GM12872 (cell line): ENCODE measurements around the gene SPATA20.

Experiments
- CTCF ChIP-seq: IDR thresholded peaks from 3 replicates; pipeline ENCODE4 v1.5.1; 2011; ENCODE audit warnings: low read depth, mild to moderate bottlenecking, low read length, moderate library complexity; ENCODE audit not compliant: insufficient read depth

SPATA20 gene

DNA sequence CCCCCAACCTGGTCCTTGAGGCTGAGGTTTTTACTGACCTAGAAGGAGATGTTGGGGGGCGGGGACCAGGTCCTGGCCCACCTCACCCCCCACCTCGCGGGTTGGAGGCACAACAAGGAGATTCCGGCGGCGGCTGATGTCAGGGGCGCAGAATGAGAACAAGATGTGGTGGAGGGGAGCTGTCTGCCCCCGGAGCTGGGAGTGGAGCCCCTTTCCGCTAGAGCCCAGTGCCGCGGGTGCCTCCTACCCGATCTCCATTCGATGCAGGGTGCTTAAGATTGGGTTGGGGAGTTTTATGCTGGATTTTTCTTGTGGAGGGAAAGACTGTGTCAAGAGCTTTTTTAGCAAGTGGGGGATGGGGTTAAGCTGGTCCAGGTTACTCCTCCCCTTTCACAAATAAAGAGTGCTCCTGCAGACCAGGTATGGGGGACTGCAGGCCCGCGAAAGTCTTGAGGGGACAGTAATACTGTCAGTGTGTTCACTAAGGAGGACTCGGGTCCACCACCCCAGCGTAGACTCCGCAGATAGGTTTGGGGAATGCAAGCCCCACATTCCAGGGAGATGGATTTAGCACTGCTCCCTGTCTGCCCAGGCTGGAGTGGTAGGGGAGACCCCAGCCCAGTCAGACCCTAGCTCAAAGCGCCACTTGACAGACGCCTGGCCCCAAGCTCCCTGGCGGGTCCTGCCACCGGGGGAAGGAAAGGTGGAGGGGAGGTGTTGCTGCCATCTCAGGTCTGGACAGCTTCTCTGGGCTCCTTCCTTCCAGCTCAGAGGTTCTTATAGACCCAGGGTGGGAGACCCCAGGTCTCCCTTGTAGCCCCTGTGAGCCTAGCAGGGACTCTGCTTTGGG lies 15.5 kb downstream of the SPATA20 start:
- TF ChIP-seq CTCF = no peak

DNA sequence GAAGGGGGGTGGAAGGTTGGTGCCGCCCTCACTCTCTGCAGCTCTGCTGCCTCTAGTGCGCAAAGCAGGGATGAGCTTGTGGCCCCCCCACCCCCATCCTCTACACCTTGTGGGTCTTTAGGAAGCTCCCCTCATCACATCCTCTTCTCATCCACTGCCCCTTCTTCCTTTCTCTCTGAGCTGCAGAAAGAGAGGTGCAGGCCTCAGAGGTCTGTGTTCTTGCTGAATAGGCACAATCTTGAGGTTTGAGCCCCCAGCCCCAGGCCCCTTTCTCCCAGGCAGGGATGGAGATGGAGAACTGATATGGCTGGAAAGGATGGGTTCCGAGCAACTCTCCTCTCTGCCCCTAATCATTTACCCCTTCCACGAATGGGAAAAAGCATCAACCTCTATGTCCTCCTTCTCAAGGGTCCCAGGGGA lies 16.1 kb downstream of the SPATA20 start:
- no peak for TF ChIP-seq CTCF

DNA sequence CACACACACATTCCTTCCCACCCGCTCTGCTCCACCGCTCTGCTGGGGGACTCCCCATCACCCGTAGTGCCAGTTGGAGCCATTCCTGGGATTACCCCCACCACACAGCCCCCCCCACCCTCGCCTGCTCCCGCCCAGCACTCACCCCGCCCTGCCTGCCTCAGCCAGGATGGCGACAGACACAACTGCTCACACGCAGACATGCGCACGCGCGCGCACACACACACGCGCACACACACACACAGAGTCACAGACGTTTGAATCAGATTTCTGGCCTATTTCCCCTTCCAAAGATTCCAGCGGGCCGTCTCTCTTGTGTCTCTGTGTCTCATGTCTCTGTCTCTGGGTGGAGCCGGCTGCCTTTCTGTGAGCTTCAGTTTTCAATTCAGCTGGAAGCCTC lies 17.9 kb downstream of the SPATA20 start:
- no peak for TF ChIP-seq CTCF

- TF ChIP-seq CTCF = no peak
Measured at GRCh38 chr17:50565402-50566350, 18.7 kb downstream of the SPATA20 start.

DNA sequence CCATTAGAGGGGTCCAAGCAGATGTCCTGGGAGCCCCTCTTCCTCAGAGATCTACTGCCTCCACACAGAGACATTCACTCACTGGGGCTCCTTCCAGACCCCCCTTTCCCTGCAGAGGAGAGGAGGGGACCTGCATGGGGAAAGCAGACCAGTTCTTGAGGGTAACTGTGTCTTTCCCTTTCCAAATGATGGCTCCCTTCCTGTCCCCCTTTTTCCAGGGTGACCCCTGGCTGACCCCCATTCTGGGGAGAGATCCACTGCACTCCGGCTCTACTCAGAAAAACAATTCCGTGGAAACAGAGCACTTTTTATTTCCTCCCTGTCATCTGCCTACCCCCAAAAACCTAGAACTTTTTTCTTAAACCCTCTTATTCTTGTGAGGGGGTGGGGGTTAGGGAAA lies 19.9 kb downstream of the SPATA20 start:
- TF ChIP-seq CTCF = no peak

- TF ChIP-seq CTCF = no peak
Measured at GRCh38 chr17:50568659-50569058, 21.7 kb downstream of the SPATA20 start.

GRCh38 chr17:50569592-50569991 lies 22.6 kb downstream of the SPATA20 start:
- TF ChIP-seq CTCF = no peak
